NCI-H446 treated with DMSO at 0.1 percent for 48 hours (cell line): ENCODE results near the gene SAMD10.

Experiments
- DNase-seq: peaks from one replicate; lab custom pipeline; 2025; lab: John Stamatoyannopoulos, UW

SAMD10 gene

DNA sequence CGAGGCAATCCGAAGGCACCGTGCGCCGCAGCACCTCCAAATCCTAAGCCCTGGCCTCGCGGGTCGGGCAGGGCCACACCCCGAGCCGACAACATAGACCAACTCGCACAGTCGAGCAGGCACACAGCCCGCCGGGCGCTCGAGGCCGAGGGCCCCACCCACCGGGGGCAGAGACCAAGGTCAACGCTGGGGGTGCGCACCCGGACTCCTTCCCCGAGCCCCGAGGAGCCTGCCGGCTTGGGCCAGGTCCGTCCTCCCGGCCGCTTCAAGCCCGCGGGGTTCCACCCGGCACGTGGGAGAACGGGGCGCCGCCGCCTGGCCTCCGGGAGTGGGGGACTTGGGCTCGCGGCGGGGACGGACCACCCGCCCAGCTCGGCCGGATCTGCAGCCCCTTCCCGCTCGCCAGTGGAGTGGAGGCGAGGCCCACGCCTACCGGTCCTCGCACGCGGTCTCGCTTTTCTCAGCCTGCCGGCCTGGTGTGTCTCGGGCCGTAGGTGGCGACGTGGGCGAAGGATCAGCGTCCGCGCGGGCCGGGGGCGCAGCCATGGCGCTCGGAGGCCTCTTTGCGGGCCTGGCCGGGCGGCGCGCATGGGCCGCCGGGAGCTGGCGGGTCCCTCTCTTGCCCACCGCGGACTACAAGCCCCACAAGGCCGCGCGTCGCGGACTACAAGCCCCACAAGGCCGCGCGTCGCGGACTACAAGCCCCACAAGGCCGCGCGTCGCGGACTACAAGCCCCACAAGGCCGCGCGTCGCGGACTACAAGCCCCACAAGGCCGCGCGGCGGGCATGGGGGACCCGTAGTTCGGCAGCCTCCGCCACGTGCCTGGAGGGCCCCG lies 23.4 kb downstream of the SAMD10 start, which contains the start of gene UCKL1:
Gene UCKL1, minus strand, starts transcription at position 590 of the 837 bp plus-strand sequence. Its CDS starts 44 bp downstream, at position 546.
- DNase-seq: peak; percentile 81

DNA sequence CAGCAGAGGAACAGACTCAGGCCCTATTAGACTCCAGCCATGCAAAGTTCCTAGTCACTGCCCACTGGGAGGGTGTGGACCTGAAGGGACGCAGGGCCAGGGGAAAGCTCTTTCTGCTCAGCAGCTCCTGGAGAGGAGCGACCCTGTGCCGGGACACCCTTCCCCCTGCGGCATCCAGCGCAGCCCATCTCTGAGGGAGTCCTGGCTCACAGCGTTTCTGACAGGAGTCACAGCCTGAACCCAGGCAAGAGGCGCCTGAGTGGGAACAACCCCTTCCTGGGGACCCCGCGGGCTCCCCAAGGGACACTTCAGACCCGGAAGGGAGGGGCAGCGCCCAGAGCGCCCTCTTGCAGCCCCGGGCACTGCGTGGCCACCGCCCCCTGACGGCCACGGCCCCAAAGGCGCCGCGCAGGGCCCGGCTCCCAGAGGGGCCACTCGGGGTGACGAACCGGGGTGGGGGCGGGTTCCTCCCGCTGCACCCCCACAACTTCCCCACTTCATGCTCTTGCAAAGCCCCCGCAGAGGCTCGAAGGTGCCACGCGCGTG lies 24.1 kb downstream of the SAMD10 start:
- no peak for DNase-seq

DNA sequence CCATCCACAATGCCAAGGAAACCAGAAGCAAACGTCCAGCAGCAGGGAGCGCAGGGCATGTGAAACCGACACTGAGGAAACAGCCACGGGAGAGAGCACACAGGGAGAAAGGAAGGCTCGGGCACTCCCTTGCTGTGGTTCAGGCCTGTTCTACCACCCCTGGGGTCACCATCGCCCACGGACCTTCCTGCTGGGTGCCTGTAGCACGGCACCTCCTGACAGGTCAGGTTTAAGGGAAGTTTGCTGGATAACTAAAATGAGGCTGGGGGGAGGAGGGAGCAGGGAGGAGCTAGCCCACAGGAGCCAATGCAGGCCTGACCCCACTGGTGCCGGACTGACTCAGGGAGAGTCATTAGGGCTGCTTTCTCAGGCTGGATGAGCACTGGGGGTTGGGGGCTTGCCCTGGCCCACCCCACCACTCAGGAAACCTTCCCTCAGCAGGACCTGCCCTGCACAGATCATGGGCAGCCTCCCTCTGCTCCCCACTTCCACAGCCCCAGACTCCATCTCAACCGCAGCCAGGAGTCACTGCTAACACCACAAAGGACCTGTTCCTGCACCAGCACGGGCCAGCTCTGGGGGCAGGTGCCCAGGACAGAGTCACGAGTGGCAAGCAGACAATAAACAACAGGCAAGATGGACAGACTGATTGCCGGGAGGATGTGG lies 25.5 kb downstream of the SAMD10 start:
- DNase-seq: no peak

DNA sequence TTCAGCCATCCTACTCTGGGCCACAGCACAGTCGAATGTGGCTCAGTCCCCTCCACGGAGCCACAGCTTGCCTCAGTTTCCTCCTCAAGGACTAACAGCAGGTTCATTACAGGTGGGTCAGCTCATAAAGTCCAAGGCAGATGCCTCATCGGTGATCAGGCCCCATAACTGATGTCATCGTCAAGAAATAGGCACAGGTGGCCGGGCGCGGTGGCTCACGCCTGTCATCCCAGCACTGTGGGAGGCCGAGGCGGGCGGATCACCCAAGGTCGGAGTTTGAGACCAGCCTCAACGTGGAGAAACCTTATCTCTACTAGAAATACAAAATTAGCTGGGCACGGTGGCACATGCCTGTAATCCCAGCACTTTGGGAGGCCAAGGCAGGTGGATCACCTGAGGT lies 26.7 kb downstream of the SAMD10 start:
- no peak for DNase-seq

DNA sequence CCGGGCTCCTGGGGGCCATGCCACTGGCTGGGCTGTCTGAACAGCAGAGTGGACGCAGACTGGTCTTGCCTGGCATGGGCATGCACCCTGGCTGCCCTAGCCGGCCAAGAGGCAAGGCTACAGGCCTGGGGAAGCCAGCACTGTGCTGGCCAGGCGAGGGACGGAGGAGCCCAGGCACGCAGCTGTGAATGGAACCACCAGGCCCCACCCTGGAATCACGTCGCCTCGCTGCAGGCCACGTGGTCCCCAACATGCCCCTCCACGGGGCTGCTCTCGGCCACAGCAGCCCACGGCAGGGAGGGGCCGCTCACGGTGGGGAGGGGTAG lies 27.3 kb downstream of the SAMD10 start:
- no peak for DNase-seq

DNA sequence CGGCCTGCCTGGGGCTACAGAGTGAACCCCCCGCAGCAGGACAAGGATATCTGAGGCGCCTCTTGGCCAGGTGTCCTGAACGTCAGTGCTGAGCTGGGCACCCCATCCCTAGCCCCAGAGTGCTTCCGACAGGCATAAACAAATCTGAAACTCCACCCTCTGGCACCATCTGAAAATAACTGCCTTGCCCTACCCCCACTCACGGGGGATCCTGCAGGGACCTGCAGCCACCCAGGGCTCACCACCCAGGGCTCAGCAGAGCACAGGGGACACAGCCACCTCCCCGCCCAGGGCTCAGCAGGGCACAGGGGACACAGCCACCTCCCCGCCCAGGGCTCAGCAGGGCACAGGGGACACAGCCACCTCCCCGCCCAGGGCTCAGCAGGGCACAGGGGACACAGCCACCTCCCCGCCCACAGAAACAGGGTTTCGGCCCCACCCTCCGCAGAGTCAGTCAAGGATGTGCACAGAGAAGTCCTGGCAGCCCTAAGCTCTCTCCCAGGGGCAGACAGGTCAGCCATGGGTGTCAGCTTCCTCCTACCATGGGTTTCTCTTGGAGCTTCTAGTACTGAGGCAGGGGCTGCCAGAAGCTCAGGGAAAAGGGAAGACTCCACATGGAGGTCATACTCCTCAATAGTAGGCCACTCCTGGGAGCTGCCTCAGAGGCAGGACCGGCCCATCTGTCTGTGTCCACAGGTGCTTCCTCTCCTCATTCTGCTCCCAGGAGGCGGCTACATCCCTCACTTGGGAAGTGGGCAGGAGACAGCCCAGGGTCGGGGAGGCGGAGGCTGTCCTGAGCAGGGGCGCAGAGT lies 27.8 kb downstream of the SAMD10 start:
- no peak for DNase-seq

DNA sequence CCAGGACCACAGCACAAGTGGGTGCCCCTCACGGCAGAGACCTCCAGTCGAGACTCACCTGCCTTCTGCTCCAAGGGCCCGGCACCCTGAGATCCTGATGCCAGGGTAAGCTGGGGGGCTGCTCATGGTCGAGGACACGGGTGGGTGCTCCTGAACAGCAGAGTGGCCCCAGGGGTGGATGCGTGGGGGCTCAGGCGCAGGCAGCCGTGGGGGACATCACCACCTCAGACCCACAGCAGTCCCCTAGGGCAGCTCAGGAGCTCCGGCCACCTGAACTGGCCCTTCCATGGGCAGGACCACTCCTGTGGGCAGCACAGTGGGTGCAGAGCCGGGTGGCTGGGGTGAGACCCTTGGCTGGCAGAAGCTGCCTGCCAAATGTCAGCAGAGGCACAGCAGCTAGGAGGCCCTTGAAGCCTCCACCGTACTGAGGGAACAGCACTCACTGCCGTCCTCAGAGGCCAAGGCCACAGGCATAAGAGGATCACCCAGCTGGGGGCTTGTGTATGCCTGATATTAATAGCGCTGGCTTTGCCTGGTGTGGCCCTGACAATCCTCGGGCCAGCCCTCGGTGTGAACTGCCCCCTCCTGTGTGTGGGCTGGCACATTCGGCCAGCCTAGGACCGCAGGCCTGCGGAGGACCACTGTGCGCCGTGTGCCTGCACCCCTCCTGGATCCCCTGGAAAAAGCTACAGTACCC lies 28.6 kb downstream of the SAMD10 start:
- no peak for DNase-seq

DNA sequence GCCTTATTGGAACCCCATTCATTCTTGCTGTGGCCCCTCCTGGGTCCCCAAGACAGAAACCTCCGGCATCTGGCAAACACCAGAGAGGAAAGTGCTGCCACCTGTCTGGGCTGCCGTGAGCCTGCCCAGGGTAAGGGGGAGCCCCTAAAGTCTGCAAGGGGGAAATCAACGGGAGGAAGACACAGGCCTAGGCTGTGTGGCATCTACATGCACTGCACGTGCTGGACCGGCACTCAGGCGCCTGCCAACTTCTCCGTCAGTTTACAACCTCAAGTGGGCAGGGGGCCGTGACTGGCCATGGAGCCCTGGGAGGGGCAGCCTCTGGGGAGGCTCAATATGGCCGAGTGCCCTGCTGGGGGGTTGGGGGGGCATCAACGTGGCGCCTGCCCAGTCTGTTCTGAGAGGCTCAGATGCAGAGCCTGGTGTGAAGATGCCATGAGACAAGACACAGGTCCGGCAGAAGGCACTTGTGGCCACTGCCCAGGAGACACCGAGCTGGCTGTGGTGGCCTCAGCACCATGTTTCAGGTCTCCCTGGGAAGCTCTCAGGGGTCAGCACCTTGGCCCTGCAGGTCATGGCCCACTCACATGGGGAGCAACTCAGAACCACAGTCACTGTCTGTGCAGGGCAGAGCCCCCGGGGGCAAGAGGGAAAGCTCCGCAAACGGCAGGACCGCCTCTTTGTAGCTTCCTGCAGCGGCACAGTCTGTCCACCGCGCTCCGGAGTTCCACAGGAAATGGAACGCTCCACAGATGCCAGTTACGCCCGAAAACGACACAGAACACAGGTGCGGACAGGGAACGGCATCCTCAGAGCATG lies 31.6 kb downstream of the SAMD10 start:
- DNase-seq: no peak

DNA sequence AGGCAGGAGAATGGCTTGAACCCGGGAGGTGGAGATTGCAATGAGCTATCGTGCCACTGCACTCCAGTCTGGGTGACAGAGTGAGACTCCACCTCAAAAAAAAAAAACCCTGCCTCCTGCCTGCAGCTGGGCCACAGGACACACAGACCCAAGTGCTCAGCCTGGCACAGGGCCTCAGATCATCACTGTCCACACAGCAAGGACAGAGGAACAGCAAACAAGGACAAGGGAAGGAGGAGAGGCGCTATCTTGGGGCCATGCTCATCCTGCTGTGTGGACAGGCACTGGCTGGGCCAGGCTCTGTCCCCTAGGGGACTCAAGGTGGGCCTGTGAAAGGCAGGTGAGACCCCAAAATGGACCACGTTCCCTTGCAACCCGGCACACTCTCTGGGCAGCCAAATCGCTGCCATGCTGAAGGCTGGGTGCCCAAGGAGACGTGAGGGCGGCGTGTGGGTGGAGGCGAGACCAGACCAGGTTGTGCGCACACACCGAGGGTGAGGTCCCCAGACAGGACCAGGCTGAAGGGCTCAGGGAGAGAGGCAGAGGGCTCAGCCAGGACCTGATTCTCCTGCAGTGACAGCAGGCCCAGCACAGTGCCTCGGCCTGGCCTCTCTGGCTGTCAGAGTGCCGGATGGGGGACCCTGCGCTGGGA lies 32.3 kb downstream of the SAMD10 start:
- DNase-seq: no peak

DNA sequence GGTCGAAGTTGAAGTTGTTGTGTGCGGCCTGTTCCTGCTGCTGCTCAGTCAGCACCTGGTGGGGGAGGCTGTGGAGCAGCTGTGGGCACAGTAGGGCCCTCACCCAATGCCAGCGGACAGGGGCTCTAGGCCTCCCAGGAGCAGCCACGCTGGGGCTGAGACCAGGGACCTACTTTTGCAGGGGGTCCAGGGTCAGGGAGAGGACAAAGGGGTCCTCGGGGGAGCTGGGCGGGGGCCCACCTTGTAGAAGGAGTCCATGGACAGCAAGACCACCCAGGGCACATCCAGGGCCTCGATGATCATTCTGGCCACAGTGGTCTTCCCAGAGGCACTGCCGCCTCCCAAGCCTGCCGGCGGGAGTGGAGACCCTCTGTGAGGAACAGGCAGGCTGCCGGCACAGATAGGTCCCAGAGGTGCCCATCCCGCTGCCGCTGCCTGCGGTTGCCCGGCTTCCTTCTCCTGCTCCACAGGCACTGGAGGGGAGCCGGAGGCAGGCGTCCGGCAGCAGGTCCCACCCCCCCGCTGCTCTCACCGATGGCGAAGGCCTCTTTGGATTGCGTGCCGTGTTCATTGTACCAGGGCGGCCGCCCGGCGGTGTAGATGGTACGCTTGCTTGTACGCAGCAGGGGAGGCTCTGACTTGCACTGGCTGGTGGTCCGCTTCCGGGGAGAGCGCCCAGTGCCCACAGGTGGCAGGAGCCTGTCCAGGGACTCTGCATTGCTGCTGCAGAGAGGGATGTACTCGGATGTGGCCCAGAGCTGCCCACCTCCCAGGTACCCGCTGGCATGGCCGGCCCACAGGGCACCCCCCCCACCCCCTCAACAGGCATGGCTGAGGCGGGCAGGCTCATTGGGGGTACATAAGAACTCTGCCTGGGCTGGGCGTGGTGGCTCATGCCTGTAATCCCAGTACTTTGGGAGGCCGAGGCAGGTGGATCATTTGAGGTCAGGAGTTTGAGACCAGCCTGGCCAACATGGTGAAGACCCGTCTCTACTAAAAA lies 33.2 kb downstream of the SAMD10 start:
- no peak for DNase-seq

DNA sequence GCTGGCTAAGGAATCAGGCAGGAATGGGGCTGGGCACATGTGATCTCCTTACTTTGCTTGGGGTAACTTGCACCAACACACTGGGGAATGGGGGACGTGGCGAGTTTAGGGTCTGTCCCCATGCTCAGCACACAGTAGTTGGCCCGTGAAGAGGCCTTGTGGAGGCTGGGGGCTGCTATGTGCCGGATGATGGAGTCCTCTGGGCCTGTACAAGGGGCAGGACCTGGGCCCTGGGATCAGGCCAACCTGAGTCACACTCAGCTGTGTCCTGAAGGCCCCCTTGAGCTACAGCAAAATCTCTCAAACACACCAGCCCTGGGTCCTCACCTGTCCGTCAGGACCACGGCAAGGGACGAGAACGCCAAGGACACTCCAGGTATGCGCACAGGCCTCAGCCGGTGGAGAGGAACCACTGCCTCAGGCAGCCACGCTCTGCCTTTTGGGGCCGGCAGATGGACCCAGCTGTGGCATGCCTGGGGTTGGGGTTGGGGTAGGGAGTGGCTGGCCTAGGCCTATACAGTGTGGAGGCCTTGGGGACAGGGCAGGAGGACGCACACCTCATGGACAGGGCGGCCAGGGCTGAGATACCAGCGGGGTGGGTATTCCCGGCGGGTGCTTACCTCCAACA lies 34.3 kb downstream of the SAMD10 start:
- DNase-seq: no peak

DNA sequence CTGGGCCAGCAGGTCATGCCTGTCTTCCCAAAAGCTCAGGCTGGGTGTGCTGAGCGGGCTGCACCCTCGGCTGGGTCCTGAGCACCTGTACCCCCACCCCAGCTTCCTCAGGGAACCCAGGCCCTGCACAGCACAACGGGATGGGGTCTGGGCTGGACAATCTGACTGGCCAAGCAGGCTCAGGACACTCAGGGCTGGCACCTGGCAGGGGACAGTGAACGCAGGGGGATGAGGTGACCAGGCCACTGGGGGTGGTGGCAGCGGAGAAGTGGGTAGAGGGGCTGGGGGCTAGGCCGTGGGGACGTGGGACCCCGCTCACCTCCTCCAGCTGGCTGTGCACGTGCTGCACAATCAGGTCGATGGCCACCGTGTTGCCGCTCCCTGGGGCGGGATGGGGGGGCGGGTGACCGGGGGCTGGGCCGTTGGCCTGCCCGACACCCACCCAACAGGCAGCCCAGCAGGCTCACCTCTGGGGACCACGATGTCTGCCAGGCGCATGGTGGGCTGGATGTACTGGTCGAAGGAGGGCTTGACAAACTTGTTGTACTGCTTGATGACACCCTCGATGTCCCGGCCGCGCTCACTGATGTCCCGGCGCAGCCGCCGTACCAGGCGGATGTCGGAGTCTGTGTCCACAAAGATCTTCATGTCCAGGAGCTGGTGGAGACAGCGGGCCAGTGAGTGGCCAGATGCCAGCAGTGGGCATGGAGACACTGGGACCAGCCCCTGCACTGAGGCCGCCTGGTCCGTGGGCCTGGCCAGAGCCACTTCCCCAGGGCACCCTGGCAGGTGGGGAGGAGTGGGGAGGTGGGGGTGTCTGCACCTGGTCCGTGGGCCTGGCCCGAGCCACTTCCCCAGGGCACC lies 35.1 kb downstream of the SAMD10 start:
- no peak for DNase-seq

DNA sequence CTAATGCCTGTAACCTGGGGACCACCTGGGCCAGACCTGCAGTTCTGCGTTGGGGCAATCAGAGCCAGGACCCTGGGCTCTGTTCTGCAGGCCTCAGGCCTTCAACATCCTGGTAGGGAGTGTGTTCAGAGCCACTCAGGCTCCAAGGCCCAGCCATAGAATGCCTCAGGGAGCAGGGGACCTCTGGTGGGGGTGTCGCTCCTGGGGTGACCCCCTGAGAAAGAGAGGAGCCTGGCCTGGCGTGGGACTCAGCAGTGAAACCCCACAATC lies 35.7 kb downstream of the SAMD10 start:
- no peak for DNase-seq

DNA sequence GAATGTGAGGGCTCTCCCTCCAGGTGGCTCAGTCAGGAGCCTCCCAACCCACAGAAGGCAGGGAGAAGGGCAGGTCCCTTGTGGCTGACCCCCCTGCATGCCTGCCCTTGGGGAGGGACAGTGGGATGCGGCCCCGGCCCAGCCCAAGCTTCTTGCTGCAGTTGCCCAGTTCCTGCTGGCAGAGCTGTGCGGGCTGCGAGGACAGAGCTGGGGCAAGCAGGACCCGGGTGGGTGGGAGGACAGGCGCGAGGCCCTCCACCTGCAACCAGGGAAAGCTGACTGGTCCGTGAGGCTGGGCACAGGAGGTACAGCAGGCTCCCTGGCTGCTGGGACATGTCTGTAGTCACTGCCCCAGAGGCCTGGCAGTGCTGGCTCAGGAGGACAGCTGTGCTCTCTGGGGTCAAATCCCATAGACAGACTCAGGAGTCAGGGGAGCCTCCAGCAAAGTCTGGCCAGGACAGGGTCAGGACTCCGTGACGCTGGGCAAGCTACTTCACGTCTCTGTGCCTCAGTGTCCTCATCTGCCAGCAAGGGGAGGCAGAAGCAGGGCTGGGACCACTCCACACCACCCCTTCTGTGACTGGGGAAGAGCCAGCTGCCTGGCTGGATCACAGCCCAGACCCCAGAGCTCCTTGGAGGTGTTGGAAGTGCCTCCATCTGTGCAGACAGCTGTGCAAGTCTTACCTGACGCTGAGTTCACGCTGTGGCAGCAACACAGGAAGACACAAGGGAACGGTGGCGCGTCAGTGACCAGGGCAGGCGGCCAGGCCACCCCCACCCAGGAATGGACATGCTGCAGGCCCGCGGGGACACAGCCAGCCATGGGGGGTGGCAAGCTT lies 36.3 kb downstream of the SAMD10 start:
- no peak for DNase-seq

DNA sequence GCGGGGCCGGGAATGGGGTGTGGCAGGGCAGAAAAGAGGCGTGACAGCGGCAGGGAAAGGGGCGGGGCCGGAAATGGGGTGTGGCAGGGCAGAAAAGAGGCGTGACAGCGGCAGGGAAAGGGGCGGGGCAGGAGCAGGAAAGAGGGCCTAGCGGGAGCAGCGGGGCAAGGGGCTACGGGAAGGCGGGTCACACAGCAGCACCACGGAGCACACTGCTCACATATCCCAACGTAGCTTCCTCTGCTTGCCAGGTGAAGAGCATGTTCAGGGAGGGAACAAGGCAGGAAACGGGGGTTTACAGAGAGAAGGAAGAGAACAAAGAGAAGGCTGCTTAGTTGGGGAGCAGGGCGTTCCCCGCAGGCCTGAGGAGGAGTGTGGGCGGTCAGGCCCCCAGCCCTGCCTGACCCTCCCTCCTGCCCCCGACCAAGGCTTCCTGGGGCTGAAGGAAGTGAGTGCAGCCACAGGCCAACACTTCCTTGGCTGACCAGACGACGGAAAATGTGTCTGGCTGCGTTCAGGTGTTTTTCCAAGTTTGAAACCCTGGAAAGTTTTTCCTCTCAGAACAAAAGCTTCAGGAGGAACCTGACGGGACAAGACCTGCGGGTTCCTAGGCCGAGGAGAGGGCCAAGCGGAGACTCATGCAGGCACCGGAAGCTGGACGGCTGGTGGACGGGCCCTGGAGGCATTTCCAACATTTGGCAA lies 37.0 kb downstream of the SAMD10 start:
- no peak for DNase-seq

DNA sequence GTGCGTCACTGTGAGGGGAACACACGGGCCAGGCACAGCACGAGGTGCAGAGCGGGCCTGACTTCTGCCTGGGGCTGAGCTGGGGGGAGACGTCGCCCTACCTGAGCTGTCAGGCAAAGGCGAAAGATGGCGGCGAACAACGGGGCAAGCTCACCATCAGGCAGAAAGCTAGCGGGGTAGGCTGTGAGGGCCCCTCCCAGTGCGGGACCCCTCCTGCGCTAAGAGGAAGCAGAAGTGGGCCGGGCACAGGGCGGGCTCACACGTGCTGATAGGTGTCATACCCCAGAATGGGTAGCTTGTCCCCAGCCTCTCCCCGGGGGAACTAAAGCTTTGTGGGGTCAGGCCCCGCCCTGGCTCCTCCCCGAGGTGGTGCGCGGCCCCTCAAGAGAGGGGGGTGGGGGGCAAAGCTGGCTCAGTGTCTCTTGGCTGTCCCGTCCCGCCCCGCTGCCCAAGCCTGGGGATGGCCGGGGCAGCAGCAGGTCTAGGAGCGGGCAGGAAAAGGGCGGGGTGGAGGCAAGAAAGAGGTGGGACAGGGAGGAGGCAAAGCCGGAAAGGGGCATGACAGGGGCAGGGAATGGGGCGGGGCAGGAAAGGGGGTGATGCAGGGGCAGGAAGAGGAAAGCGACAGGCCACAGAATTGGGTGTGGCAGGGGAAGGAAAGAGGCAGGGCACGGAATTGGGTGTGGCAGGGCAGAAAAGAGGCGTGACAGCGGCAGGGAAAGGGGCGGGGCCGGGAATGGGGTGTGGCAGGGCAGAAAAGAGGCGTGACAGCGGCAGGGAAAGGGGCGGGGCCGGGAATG lies 38.0 kb downstream of the SAMD10 start:
- no peak for DNase-seq
